ENCODE results near the gene EIF4G2.

GRCh38 chr11:10763766-10764165, 45.0 kb downstream of the EIF4G2 start:
- TF ChIP-seq POLR2A (IDR thresholded peaks at IDR 0.05) = no peak
- TF ChIP-seq, protein P1, sequence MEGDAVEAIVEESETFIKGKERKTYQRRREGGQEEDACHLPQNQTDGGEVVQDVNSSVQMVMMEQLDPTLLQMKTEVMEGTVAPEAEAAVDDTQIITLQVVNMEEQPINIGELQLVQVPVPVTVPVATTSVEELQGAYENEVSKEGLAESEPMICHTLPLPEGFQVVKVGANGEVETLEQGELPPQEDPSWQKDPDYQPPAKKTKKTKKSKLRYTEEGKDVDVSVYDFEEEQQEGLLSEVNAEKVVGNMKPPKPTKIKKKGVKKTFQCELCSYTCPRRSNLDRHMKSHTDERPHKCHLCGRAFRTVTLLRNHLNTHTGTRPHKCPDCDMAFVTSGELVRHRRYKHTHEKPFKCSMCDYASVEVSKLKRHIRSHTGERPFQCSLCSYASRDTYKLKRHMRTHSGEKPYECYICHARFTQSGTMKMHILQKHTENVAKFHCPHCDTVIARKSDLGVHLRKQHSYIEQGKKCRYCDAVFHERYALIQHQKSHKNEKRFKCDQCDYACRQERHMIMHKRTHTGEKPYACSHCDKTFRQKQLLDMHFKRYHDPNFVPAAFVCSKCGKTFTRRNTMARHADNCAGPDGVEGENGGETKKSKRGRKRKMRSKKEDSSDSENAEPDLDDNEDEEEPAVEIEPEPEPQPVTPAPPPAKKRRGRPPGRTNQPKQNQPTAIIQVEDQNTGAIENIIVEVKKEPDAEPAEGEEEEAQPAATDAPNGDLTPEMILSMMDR (IDR thresholded peaks at IDR 0.05) = no peak

Data from heart left ventricle (tissue), 13 donors.